HepG2 (cell line): ENCODE data around the gene FGF14.

Source experiments
- CSRNP1 ChIP-seq: sonication (generic); formaldehyde crosslinking; IDR thresholded peaks from 2 replicates; pipeline ENCODE4 v1.8.1; 2023; ENCODE audit warnings: mild to moderate bottlenecking, missing genetic modification reagents
- GATAD2A ChIP-seq: IDR thresholded peaks from 2 replicates; pipeline ENCODE4 v1.6.1; 2016
- MEF2D ChIP-seq: sonication (generic); formaldehyde crosslinking; IDR thresholded peaks from 2 replicates; pipeline ENCODE4 v1.5.1; 2020; ENCODE audit warnings: mild to moderate bottlenecking, missing genetic modification reagents
- NFIB ChIP-seq: sonication (generic); formaldehyde crosslinking; IDR thresholded peaks from 2 replicates; pipeline ENCODE4 v1.9.0; 2021; ENCODE audit warnings: missing genetic modification reagents, mild to moderate bottlenecking, borderline replicate concordance
- POLR2A ChIP-seq, 2 experiments: IDR thresholded peaks; 2 replicates each; pipeline ENCODE4 v1.6.1; 2011; ENCODE audit warnings: low read depth in 2 of 2, low read length in 2 of 2, mild to moderate bottlenecking in 1 of 2, moderate library complexity in 1 of 2; ENCODE audit not compliant: insufficient read depth in 1 of 2
- TF ChIP-seq, protein P1 (sequence below): sonication (generic); formaldehyde crosslinking; IDR thresholded peaks from 2 replicates; pipeline ENCODE4 v1.5.0; 2020; ENCODE audit warnings: mild to moderate bottlenecking, missing genetic modification reagents, moderate library complexity
- TF ChIP-seq, protein P2 (sequence below): sonication (generic); formaldehyde crosslinking; IDR thresholded peaks from 2 replicates; pipeline ENCODE4 v1.4.0; 2020; ENCODE audit warnings: mild to moderate bottlenecking, missing genetic modification reagents

DNA sequence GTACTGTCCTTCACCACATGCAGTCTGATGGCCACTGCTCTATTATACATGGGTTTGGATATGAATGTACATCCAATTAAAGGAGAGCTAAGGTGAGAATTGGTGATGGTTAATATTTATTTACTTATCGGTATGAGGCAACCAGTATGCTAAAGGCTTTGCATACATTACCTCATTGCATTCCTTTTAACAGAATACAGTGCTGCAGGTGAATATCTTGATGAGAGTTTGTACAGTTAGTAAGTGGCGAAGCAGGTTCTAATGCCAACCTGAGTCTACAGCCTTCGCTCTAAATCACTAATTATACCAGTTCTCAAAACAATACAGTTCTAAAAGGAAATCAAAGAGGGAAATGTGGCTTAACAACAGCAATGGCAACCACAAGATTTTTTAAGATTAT is 665.3 kb downstream of the FGF14 start:
- TF ChIP-seq, protein P1, sequence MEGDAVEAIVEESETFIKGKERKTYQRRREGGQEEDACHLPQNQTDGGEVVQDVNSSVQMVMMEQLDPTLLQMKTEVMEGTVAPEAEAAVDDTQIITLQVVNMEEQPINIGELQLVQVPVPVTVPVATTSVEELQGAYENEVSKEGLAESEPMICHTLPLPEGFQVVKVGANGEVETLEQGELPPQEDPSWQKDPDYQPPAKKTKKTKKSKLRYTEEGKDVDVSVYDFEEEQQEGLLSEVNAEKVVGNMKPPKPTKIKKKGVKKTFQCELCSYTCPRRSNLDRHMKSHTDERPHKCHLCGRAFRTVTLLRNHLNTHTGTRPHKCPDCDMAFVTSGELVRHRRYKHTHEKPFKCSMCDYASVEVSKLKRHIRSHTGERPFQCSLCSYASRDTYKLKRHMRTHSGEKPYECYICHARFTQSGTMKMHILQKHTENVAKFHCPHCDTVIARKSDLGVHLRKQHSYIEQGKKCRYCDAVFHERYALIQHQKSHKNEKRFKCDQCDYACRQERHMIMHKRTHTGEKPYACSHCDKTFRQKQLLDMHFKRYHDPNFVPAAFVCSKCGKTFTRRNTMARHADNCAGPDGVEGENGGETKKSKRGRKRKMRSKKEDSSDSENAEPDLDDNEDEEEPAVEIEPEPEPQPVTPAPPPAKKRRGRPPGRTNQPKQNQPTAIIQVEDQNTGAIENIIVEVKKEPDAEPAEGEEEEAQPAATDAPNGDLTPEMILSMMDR (CRISPR knock-in tag): no peak
- no peak for TF ChIP-seq POLR2A (IDR thresholded peaks at IDR 0.05; ENCODE audit: insufficient read depth in 1 of 2, low read depth in 2 of 2, low read length in 2 of 2)
- TF ChIP-seq, protein P2, sequence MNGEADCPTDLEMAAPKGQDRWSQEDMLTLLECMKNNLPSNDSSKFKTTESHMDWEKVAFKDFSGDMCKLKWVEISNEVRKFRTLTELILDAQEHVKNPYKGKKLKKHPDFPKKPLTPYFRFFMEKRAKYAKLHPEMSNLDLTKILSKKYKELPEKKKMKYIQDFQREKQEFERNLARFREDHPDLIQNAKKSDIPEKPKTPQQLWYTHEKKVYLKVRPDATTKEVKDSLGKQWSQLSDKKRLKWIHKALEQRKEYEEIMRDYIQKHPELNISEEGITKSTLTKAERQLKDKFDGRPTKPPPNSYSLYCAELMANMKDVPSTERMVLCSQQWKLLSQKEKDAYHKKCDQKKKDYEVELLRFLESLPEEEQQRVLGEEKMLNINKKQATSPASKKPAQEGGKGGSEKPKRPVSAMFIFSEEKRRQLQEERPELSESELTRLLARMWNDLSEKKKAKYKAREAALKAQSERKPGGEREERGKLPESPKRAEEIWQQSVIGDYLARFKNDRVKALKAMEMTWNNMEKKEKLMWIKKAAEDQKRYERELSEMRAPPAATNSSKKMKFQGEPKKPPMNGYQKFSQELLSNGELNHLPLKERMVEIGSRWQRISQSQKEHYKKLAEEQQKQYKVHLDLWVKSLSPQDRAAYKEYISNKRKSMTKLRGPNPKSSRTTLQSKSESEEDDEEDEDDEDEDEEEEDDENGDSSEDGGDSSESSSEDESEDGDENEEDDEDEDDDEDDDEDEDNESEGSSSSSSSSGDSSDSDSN (CRISPR knock-in tag): no peak
- TF ChIP-seq GATAD2A (CRISPR knock-in tag): no peak
- TF ChIP-seq MEF2D: no peak
- no peak for TF ChIP-seq NFIB (CRISPR knock-in tag)
- no peak for TF ChIP-seq CSRNP1 (CRISPR knock-in tag)
